GM21423 (cell line): ENCODE results near the gene ARHGAP42.

Source experiments
- ATAC-seq: cut with Tn5 transposase; IDR thresholded peaks from one replicate; pipeline ENCODE4 v1.9.1; 2021; ENCODE audit warnings: mild to moderate bottlenecking, moderate library complexity; ENCODE audit not compliant: unreplicated experiment

The ARHGAP42 gene

DNA sequence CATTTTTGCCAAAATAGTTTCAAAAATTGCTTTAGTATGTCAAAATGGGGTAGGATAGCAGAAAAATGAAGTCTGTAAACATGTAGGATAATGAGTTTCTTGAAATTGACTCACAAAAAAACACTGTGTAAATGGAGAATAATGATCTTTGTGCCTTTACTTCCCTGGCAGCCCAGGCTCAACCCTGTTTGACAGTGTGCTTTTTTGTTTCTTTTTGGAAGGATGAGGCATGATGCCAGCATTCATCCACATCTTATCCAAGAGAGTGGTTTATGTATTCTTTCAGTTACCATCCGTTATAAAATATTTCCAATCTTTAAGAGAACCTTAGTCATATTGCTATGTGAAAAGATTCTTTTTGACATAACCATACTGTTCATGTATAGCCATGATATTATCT, 70.6 kb downstream of the ARHGAP42 start:
- no peak for ATAC-seq

DNA sequence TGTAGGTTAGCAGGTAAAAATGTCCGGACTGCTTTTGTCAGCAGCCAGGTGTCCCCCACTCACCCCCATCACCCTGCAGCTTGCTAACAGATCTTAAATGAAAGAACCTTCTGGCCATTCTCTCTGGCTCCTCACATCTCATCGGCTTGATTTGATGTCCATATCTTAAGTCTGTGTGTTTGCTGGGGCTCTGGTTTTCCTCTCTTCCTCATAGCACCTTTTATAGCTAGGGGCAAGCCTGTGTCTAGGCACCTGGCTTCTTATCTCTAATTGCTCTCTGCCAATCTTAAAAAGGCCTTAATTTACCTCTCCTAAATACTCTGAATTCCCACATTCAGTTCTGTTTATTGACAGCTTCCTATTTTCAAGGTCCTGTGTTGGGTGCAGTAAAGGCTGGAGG, 72.0 kb downstream of the ARHGAP42 start:
- no peak for ATAC-seq

DNA sequence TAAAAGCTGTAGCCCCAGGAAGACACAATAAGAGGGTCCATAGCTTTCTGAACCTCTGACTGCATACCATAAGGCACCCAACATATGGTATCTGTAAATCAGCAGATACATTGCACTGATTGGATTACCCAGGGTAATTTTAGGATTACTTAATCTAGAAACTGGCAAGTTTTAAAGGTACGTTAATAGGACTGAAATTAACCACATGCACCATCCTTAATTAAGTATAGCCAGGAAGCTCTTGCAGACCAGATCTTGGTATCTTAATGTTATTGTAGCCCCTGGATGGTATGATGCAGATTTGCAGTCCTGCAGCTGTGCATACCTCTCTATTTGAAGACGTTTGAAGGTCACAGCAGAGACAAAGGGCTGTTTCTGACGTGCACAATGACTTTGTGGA, 72.8 kb downstream of the ARHGAP42 start:
- no peak for ATAC-seq

GRCh38 chr11:100760744-100761143, 73.7 kb downstream of the ARHGAP42 start:
- no peak for ATAC-seq

GRCh38 chr11:100761841-100762240, 74.8 kb downstream of the ARHGAP42 start:
- ATAC-seq: no peak

DNA sequence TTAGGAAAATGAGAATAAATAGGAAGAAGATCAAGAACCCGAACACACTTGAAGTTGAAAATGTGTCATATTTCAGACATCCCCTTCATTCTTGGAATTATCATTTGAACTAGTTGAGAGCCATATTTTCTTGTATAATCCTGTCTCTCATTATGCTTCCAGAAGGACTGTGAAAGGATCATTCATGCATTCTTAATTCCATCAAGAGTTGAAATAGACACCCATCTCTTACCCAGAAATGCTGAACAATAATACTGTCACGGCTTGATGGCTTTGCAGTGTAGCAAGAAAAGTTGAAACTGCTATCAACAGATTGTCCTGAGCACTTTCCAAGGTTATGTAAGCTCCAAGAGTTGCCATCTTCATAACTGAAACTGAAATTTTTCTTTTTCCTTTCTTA, 79.7 kb downstream of the ARHGAP42 start:
- ATAC-seq: no peak

DNA sequence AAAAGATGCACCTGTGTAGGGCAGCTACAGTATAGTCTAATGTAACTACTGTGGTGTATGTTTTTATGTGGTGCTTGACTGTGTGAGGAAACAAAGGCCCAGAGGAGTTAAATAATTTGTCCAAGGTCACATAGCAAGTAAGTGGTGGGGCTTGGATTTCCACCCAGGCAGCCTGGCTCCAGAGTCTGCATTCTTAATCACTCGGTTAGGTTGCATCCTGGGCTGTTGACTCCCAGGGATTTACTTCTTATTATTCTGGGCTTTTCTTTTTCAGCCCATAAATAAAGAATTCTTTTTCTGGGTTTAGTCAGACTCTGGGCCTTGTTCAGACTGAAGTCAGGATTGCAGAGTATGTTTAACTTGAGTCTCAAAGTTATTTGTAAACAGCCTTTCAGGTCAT, 82.1 kb downstream of the ARHGAP42 start:
- no peak for ATAC-seq

DNA sequence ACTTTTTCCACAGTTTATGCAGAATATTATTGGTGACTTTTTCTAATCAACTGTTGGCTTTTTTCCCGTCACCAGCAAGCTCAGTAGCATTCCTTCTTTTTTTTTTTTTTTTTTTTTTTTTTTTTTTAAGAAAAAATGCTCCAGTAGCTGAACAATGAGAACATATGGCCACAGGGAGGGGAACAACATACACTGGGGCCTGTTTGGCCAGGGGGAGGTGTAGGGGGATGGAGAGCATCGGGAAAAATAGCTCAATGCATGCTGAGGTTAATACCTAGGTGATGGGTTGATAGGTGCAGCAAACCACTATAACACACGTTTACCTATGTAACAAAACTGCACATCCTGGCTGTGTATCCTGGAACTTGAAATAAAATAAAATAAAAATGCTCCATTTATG, 82.5 kb downstream of the ARHGAP42 start:
- ATAC-seq: no peak

DNA sequence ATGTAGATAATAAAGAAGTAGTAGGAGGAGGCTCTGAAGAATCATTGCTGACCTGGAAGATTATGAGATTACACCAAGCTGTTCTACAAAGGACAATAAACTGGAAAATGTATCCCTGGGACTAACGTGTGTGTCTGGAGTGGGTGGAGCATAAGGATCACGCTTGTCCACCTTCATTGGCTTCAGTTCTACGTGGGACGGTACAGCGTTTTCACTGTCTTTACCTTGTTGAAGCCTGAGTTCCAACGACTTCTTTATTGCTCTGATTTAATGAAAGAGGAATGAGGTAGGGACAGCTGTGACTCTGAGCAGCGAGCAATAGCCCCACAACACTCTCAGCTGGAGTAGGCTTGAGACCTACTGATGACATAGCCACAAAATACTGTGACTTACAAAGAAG, 87.0 kb downstream of the ARHGAP42 start:
- ATAC-seq: no peak

GRCh38 chr11:100774859-100775258, 87.8 kb downstream of the ARHGAP42 start:
- no peak for ATAC-seq

DNA sequence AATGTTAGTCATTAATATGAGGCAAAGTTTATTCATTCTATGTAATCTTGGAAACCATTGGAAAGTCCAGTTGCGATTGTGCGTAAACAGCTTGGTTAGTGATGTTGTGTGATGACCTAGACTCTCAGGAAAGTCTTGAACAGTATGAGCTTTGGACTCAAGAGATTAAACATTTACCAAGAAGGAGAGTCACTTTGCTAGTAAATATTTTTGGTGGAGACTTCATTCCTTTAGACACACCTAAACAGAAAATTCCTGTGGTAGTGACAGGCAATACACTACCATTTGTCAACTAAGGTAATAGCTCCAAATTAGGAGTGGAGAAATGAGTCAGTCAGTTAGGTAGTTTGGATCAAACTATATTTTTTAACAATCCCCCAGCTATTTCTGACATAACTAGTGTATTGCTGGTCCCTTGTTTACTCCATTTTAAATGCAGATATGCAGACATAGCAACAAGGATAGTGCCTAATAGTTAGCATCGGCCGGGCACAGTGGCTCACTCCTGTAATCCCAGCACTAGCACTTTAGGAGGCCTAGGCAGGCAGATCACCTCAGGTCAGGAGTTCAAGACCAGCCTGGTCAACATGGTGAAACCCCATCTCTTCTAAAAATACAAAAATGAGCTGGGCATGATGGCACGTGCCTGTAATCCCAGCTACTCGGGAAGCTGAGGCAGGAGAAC, 89.3 kb downstream of the ARHGAP42 start:
- ATAC-seq: no peak

- no peak for ATAC-seq
Measured at GRCh38 chr11:100777103-100777502, 90.0 kb downstream of the ARHGAP42 start.

DNA sequence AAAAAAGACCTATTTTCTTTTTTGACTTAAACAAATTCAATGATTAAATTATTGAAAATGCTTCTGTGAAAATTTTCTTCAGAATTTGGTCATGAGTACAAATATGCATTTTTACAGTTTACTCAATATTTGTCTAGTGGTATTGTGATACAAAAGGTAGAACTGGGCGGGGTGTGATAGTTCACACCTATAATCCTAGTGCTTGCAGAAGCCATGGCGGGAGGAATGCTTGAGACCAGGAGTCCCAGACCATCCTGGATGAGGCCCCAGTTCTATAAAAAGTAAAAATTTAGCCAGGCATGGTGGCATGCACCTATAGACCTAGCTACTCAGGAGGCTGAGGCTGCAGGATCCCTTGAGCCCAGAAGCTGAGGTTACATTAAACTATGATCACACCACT, 90.6 kb downstream of the ARHGAP42 start:
- no peak for ATAC-seq

DNA sequence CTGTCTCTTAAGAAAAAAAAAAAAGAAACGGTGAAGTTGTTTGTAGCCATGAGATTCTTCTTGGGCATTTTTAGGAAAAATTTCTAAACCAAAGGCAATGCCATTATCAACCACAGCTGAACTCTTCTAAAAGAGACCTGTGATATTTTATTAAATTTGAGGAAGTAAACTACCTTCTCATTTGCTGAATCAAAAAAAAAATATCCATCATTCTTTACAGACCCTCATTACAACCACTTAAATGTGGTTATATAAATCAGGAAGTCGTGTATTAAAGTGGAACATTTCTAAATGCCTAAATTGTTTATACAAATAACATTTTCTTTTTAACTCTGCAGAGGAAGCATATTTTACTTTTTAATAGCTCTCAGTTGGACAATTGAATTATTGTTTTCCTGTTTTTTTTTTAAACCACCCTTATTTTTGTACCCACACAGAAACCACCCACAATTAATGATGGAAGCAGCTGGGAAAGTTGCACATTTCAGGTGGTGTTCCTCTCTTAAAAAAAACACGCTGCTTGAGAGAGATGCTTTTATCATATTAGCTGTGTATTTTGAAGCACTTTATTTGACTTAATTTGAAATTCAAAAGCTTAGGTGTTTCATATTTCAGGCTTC, 91.2 kb downstream of the ARHGAP42 start:
- no peak for ATAC-seq

DNA sequence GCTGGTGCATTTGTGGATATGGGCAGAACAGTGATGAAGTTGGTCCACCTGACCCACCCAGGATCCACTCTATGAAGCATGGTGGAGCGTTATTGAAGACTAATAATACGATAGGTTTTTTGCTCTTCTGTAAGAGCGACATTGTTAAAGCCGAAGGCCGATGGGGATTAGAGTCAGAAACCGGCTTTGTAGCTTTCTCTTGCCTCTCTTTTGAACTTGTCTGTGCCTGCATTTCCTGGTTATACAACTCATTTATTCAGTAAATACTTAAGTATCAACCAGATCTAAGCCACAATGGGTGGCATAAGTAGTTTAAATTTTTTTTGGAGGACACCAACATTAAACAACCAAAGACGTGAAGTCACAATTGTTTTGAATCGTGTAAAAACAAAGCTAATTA, 93.4 kb downstream of the ARHGAP42 start:
- ATAC-seq: no peak

DNA sequence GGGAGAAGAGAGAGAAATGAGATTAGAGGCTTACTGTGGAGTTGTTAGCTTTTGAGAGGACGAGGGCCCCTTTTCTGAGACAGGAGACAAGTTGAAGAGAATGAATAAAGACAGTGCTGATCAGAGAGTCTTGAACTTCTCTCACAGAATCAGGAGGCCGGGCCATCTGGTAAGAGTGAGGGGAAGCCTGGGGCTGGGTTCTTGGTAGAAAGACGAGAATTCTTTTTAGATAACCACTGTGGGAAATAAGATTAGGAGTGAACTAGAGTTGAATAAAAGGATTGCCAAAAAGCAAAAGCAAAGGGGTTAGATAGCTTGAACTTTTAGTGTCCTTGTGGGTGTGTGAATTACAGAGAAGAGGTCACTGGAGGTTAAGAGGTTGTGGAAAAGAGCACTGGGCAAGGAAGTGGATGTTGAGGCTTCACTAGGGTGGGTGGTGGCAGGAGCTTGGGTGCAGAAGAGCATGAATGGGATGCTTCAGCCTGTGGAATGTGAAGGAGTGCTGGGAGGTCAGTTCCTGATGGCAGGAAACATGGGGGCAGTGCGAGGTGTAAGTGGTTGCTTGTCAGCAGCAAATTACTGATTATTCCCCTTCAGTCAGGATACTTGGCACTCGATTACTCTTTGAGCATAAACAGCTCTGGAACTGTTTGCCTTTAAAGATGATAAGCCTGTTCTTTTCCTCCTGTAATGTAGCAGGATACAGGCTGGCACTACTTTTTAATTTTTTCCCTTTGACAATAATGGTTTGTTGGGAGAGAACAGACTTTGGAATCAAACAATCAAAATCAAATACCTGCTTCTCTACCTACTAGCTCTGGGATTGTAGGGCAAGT, 98.3 kb downstream of the ARHGAP42 start:
- ATAC-seq: no peak

- no peak for ATAC-seq
Measured at GRCh38 chr11:100788561-100789295, 101.6 kb downstream of the ARHGAP42 start.

DNA sequence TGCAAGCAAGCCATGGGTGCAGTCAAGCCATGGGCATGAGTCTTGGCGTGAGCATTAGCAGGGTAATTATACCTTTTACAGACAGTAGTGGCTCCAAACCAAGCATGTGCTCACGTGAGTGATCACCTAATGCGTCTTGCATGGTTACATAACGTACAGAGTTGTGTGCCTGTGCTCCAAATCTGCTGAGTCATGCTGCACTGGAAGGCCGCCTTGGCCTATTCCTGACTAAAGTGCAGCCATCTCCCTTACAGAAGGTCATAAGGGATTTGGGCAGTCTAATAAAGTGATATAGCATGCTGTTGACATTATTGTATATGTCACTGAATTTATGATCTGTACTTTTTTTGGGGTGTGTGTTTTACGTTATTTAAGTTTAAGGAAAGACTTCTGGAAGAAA, 102.4 kb downstream of the ARHGAP42 start:
- no peak for ATAC-seq

GRCh38 chr11:100790073-100790472, 103.0 kb downstream of the ARHGAP42 start:
- no peak for ATAC-seq

- no peak for ATAC-seq
Measured at GRCh38 chr11:100791103-100791502, 104.0 kb downstream of the ARHGAP42 start.

GRCh38 chr11:100791860-100792259, 104.8 kb downstream of the ARHGAP42 start:
- ATAC-seq: no peak
